ENCODE results near the gene TNFAIP6.
"Not testable (repeated sequence)": the region's sequence is repeated elsewhere in the genome, so short reads cannot be mapped to it uniquely, and the experiment has no call there.

The TNFAIP6 gene, protein sequence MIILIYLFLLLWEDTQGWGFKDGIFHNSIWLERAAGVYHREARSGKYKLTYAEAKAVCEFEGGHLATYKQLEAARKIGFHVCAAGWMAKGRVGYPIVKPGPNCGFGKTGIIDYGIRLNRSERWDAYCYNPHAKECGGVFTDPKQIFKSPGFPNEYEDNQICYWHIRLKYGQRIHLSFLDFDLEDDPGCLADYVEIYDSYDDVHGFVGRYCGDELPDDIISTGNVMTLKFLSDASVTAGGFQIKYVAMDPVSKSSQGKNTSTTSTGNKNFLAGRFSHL

DNA sequence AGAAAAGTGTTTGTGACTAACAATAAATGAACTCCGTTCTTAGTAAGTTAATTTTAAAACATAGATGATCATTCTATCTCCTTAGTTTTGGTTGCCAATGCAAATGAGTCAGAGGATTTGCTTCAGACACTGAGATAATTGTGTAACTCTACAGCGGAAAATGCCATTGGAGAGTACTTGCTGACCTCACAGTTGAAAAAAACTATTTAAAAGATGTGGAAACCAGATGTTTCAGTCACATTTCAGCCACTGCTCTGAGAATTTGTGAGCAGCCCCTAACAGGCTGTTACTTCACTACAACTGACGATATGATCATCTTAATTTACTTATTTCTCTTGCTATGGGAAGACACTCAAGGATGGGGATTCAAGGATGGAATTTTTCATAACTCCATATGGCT is at the start of gene TNFAIP6:
TSS of gene TNFAIP6 (plus strand) at position 234 of the 400 bp plus-strand sequence. CDS start at position 309, 75 bp downstream.
- DNase-seq, result no peak

DNA sequence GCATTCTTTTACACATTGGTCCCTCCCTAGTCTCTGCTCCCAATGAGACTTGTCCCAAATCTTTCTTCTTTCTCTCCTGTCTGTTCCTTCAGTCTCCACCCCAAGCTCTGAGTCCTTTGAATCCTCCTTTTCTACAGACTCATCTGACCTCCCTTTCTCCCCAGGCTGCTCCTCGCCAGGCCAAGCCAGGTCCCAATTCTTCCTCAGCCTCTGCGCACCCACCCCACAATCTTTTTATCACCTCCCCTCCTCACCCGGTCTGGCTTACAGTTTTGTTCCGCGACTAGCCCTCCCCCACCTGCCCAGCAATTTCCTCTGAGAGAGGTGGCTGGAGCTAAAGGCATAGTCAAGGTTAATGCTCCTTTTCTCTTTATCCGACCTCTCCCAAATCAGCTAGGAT is 47.1 kb upstream of the TNFAIP6 start:
- DNase-seq, result not testable (repeated sequence)

DNA sequence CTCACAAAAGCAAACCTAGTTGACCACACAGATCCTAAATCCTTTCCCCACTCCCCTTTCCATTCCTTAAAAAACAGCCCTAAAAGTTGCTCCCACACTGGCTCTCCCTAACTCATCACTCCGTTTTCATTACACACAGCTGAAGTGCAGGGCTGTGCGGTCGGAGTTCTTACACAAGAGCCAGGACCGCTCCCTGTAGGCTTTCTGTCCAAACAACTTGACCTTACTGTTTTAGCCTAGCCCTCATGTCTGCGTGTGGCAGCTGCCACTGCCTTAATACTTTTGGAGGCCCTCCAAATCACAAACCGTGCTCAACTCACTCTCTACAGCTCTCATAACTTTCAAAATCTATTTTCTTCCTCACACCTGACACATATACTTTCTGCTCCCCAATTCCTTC is 45.0 kb upstream of the TNFAIP6 start:
- not testable (repeated sequence) for DNase-seq

DNA sequence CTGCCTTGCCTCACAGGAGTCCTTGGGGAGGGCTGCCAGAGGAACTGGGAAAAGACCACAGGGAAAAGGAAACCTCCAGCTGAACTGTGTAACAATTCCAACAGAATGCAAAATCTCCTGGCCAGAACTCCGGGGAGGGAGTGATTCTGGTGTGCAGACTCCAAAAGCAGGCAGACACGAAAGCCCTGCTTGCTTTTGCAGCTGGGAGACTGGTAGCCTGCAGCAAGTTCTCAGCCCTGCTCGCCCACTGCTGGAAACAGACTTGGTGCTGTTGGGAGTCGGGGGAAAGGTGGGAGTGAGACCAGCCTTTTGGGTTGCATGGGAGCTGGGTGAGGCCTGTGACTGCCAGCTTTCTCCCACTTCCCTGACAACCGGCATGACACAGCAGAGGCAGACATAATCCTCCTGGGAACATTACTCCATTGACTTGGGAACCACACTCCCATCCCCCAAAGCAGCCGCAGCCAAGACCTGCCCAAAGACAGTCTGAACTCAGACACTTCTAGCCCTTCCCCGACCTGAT is 42.0 kb upstream of the TNFAIP6 start:
- DNase-seq, result no peak

DNA sequence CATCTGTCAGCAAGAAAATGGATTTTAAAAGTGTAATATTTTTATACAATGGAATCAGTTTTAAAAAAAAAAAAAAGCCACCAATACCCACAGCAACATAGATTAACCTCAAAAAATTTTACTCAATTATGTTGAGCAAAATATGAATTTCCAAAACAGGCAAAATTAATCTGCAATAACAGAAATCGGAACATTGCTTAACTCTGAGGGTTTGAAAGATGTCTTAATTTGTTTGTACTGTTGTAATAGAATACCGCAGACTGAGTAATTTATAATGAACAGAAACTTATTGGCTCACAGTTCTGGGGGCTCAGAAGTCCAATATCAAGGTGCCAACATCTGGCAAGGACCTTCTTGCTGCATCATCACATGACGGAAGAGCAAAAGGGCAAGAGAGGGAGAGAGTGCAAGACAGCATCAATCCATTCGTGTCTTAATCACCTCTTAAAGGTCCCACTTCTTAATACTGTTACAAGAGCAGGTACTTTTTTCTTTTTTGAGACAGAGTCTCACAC is 31.8 kb upstream of the TNFAIP6 start:
- DNase-seq, result no peak

DNA sequence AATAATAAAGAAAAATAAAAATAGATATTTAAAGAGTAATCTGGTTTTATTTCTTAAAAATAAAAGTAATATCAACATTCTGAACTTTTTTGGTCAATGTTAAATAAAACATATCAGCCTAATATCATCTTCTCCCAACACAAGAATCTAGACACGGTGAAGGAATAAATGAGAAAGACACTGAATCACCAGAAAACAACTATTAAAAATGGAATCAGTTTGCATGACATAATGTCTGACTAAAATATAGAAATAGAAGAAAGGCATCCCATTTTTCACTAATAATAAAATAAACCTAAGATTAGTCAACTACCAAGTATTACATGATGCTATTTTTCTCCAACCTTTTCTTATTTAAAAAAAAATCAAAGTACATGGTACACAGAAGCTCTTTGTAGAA is 30.8 kb upstream of the TNFAIP6 start:
- DNase-seq, result no peak

DNA sequence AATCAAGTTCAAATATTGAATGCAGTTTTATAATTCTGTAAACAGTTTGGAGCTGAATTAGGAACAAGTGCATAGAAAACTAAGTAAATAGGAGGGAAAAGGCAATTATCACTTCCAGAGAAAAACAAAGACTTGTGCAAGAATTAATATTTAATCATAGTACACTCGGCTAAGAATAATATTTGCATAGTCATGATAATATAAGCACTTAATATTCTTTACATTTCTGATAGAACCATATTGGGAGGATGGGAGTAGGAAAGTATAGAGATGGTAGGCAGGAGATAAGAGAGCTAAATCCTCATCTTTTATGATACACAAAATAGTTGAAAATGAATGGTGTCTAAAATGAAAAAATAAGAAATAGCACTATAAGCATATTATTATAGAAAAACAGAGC is 27.4 kb upstream of the TNFAIP6 start:
- DNase-seq, result no peak

DNA sequence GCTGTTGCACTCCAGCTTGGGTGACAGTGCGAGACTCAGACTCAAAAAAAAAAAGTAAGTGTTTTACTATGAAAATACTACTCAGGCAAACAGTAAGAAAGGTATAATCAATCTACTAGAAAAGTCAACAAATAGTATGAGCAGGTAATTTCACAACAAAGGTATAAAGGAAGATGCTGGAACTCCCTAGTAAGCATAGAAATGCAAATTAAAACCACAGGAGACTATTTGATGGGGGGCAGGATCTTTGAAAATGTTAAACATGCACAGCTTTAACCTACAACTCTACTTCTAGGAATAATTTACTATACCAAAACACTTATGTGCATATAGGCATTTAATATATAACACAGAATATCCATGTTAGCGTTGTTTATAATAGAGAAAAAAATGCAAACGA is 24.3 kb upstream of the TNFAIP6 start:
- DNase-seq, result no peak

DNA sequence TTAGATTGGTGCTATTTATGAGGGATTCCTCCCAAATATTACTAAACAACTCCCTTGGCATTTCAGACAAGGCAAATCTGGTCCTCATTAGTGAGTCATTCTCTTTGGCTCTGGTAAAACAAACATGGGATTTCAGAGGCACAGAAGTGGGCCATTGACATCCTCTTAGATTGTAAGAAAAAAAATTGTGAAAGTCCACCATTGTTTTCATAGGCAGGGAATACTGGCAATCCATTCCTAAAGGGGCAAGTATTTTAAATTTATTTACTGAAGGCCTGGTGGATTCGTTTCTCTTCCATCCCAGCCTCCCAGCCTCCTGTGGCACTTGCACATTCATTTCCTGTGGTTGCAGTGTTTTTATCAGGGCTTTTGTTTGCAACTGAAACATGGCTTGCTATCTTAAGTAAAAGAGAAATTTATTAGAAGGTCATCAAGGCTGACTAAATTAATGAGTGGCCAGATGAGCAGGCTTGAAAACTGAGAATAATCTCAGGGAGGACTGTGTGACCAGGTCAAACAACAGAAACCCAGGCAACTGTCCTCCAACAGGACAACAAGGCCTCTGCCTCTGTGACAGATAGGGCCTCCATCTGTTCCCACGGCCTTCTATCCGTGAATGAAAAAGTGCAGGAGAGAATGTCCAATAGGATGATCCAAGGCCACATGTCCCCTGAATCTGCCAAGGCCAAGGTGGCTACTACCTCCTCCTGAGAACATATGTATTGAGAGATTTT is 23.1 kb upstream of the TNFAIP6 start:
- DNase-seq, result no peak

DNA sequence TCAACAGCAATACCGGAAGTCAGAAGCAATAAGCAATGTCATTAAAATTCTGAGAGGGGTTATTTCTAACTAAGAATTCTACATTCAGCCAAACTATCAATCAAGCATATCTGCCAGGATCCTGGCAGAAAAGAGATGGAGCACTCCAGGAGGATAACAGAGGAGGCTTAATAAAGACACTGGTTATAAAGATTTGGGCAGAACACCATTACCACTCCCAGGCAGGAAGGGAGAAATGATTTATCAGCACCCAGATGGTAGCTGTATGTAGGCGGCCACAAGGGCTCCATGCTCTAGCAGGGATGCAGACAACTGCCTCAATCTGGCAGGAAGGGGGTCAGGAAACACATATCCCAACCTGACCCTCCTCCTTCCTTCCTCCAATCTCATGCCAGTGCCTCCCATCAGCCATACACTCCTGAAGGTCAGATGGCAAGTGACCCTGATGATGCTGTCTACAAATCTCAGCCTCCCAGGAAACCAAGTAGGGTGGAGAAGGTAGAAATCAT is 20.5 kb upstream of the TNFAIP6 start:
- DNase-seq, result no peak

DNA sequence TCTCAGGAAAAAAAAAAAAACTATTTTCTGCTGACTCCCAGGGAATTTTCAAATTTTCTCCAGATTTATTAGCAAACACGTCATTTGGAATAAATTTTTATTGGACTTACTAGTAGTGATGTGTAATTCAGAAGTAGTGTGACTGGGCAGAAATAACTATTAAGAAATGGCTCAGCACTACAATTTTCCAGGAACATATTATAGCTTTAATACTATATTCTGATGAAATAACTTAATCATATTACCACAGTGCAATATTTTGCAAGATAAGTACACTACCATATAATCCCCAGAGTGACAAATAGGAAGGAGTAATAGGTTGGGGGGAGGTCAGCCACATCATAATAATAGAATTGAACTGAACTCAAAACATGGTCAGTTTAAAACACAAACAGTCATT is 19.7 kb upstream of the TNFAIP6 start:
- DNase-seq, result no peak

DNA sequence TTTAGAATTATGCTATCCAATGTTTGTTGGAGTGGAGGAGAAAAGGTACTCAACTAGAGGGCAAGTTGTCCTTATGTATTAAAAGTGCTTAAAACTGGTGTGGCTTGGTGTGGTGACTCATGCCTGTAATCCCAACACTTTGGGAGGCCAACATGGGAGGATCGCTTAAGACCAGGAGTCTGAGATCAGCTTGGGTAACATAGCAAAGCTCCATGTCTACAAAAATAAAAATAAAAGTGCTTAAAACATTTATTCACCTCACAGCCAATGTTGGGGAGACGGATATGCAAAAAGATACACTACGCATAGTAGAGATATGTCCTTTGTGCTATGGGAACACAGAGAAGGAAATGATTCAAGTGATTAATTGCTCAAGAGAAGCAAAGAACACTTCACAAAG is 19.3 kb upstream of the TNFAIP6 start:
- no peak for DNase-seq

DNA sequence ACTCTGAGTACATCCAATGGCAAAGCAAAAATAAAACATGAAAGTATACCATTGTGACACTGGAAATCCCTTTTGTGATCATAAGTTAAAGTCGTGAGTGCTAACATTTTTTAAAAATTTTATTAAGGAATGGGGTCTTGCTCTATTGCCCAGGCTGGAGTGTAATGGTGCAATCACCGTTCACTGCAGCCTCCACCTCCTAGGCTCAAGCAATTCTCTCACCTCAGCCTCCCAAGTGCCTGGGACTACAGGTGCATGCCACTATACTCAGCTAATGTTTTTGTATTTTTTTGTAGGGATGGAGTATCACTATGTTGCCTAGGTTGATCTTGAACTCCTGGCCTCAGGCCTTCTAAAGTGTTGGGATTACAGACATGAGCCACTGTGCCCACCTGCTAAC is 14.3 kb upstream of the TNFAIP6 start:
- DNase-seq, result no peak

DNA sequence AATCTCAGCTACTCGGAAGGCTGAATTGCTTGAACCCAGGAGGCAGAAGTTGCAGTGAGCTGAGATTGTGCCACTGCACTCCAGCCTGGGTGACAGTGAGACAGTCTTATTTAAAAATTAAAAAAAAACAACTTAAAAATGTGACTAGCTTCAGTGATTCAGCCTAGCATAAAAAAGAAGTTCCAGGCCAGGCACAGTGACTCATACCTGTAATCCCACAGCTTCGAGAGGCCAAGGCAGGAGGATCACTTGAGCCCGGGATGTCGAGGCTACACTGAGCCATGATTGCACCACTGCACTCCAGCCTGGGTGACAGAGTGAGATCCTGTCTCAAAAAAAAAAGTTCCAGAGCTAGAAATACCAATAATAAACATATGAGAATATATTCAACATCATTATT is 13.2 kb upstream of the TNFAIP6 start:
- not testable (repeated sequence) for DNase-seq

DNA sequence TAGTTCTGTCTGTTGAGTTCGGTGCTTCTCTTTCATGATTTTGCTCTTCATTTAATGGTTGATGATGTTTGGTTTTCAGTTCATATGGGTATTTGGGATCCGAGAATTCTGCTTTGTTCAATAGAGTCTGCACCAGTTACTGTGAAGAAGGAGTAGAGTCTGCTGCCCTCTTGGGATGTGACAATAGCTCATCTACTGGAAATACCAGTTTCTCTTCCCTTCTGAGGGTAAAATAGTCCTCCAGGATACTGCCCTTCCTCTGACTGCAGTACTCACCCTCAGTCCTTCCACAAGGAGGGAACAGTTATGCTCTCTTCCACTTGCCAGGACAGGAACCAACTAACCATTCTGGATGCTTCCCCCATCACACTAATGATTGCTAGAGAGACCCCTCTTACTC is 12.5 kb upstream of the TNFAIP6 start:
- no peak for DNase-seq

DNA sequence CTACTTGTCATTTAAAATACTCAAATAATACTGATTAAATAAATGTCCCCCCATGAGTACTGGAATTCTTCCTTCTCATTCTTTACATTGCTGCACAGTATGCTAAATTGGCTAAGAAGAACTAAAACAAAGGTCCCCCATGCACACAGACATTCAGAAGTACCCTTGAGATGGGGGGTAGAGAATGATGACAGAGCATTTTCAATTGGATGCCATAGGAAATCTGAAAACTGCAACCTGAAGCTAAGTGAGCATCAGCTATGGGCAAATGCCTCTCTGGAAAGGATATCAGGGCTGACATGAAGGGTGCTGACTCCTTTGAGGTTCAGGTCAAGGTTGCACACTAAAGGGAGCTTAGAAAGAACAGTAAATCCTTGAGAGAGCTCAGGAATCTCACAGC is 10.1 kb upstream of the TNFAIP6 start:
- no peak for DNase-seq

DNA sequence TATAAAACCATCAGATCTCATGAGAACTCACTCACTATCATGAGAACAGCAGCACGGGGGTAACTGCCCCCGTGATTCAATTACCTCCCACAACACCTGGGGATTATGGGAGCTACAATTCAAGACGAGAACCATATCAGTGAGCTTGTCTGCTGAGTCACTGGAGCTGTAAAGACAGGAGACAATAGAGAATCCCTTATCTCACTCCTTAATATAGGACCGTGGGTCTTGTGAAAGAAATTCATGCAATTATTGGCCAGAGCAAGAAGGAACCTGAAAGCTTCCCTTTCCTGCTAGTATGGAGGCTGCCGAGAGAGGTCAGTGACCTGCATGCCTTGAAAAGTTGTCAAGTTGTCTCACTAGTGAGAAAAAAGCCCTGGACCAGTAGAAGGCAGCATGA is 9.5 kb upstream of the TNFAIP6 start:
- DNase-seq, result no peak

DNA sequence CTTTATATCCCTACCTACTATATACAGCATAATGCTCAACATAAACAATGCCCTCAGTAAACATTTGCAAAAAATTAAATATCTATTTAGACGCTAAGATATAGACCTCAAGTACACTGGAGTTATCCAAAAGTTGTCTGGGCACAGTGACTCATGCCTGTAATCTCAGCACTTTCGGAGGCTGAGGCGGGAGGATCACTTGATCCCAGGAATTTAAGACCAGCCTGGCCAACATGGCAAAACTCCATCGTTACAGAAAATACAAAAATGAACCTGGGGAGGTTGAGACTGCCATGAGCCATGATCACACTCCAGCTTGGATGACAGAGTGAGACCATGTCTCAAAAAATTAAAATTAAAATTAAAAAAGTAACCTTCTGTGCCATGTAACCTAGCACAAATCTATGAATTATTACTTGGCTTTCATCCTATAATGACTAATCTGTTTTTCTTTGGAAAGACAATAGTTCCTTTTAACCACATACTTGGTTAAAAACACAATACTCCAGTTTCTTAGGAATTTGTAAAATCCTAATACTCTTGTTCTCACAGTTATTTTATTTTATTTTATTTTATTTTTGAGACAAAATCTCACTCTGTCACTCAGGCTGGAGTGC is 6.7 kb upstream of the TNFAIP6 start:
- no peak for DNase-seq

DNA sequence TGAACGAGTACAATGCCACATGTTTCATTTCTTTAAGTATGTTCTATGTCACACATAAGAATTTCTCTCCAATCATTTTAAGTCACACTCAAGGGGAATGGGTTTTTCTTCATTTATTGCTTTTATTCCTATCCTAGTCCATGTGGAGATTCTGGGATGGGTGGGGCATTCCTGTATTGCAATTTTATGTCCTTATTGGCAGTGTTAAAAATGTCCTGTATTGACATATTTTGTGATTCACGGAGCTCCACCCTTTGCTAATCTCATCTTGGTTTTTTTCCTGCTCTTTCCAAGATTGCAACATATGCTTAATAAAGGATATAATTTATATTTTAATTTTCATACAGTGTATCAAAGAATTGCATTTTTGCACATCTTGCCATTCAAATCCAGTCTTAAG is 3.4 kb upstream of the TNFAIP6 start:
- no peak for DNase-seq

DNA sequence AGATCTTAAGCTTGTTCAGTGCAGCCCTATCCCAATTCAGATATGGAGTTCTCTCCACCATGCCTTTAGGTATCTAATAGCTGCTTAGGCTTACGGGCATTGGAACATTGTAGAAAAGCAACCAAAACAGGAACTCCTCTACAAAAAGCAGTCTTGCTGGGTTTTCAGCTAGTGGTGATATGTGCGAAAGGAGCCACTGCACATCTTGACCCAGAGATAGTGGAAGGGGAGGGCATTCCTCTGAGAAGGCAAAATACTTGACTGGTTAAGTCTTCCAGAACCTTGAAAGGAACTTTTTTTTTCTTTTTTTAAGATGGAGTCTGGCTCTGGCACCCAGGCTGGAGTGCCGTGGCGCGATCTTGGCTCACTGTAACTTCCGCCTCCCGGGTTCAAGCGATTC is 2.6 kb upstream of the TNFAIP6 start:
- no peak for DNase-seq

DNA sequence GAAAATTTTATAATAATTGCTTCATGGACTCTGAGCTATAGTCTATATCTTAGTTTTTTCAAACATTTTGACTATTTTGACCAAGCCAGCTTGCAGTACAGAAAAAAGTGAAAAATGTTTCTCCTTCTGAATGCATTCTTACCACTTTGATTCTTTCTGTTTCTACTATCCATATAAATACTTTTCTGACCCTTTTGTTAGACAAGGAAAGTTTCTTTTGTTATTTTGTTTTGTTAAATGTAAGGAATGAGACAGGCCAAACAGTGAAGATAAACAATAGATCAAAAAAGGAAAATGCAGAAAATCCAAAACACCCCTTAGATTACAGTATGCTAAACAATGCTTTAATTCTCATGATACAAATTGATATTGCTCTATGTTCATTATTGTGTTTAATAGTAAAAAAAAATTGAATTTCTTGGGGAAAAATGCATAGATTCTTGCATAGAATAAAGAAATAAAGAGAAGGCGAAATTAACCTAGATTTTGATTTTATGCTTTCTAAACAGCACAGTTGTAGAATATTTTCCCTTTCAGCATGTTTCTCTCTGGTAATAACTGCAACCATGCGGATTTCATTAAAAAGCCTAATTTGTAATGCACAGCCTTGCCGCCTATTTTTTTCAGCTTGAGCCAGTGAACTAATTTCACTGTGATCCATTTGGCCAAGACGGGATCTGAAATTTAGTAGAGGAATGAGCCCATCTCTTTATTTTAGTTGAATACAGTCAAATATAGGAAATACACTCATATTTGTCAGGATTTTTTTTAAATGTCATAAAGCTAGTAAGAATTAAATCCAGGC is 976 bp downstream of the TNFAIP6 start:
- DNase-seq, result no peak

DNA sequence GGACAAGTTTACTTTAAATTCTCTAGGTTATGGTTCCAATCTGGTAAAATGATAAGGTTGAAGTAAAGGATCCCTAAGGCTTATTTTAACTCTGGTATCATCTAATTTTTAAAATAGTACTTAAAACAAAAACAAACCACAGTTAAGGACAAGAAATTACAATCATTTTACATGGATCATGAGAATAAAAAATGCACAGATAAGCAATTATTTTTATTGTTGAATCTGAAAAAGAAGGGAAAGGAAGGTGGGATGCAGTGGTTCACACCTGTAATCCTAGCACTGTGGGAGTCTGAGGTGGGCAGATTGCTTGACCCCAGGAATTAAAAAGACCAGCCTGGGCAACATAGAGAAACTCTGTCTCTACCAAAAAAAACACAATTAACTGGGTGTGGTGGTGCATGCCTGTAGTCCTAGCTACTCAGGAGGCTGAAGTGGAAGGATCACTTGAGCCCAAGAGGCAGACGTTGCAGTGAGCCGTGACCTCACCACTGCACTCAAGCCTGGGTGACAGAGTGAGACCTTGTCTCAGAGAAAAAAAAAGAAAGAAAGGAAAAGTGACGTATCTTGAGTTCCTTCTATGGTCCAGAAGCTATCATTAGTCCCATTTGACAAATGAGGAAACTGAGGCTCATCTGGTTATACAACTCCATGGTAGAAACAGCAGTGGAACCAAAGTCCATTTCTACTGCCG is 2.5 kb downstream of the TNFAIP6 start:
- no peak for DNase-seq
